Gastroesophageal sphincter (tissue), 3 donors: Measurements from ENCODE around the gene CD160.

Source experiments
- POLR2A ChIP-seq, 2 donors: fragments of 450-650 bp; IDR thresholded peaks; one replicate each; pipeline ENCODE4 v1.6.1; 2017; ENCODE audit warnings: antibody characterized with exemption in 2 of 2, mild to moderate bottlenecking in 2 of 2, moderate library complexity in 1 of 2
- TF ChIP-seq, protein P1 (sequence below), 4 experiments: fragments of 200-600 bp in 2 of 4; fragments of 450-650 bp in 2 of 4; sonication (generic) in 1 of 4; IDR thresholded peaks; one replicate each; pipeline ENCODE4 v1.5.1; 2017 to 2019; ENCODE audit warnings: antibody characterized with exemption in 4 of 4, mild to moderate bottlenecking in 2 of 4, moderate library complexity in 2 of 4

DNA sequence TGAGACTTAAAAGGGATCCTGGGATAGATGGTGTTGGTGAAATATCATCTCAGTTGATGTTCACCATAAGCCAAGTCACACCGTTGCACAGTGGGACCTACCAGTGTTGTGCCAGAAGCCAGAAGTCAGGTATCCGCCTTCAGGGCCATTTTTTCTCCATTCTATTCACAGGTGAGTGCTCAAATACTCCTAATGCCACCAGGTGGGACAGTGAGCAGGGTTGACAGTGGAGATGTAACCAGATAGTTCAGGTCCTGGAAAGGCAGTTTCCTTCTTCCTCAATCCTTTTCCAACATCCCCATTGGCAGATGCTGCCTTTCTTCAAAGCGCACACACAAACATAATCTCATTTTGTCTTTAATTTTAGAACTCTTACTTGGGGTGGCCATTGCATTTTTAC lies 11.6 kb downstream of the CD160 start:
- no peak for TF ChIP-seq POLR2A (IDR thresholded peaks at IDR 0.05)
- TF ChIP-seq, protein P1, sequence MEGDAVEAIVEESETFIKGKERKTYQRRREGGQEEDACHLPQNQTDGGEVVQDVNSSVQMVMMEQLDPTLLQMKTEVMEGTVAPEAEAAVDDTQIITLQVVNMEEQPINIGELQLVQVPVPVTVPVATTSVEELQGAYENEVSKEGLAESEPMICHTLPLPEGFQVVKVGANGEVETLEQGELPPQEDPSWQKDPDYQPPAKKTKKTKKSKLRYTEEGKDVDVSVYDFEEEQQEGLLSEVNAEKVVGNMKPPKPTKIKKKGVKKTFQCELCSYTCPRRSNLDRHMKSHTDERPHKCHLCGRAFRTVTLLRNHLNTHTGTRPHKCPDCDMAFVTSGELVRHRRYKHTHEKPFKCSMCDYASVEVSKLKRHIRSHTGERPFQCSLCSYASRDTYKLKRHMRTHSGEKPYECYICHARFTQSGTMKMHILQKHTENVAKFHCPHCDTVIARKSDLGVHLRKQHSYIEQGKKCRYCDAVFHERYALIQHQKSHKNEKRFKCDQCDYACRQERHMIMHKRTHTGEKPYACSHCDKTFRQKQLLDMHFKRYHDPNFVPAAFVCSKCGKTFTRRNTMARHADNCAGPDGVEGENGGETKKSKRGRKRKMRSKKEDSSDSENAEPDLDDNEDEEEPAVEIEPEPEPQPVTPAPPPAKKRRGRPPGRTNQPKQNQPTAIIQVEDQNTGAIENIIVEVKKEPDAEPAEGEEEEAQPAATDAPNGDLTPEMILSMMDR (IDR thresholded peaks at IDR 0.05): no peak
